Keratinocyte (primary cell): Measurements from ENCODE around the gene UBL7. TPM values are rescaled to one million over a fixed set of nuclear protein-coding genes. Genes with fewer than 3 reads are reported as not detected.

Experiments used
- DNase-seq: peaks from one replicate; pipeline ENCODE4 v3.0.0-alpha.2; 2011; ENCODE audit warnings: low read depth, missing footprints, low spot score
- FAIRE-seq: peaks from 2 replicates; lab custom pipeline; 2011; peaks lifted over from hg19 to GRCh38; lab: Jason Lieb, UNC
- H2AFZ ChIP-seq: 2 replicates; pipeline ENCODE4 v1.6.0; 2012; ENCODE audit warnings: low read length, control low read depth, inconsistent platforms; ENCODE audit not compliant: control insufficient read depth
- H3K27ac ChIP-seq: 2 replicates; pipeline ENCODE4 v1.5.1; 2011; ENCODE audit warnings: low read length; ENCODE audit not compliant: control insufficient read depth, insufficient read depth
- H3K27me3 ChIP-seq: 3 replicates; pipeline ENCODE4 v1.6.0; 2011; ENCODE audit warnings: low read length; ENCODE audit not compliant: control insufficient read depth, insufficient read depth; ENCODE audit errors: extremely low read depth
- H3K36me3 ChIP-seq, 2 experiments: 2 replicates in 1 of 2; 3 replicates in 1 of 2; pipeline ENCODE4 v1.5.1; 2011; ENCODE audit warnings: low read length in 2 of 2, mild to moderate bottlenecking in 1 of 2; ENCODE audit not compliant: control insufficient read depth in 2 of 2, insufficient read depth in 2 of 2; ENCODE audit errors: extremely low read depth in 1 of 2
- H3K4me1 ChIP-seq: 3 replicates; pipeline ENCODE4 v1.5.1; 2011; ENCODE audit warnings: low read length; ENCODE audit not compliant: control insufficient read depth, insufficient read depth; ENCODE audit errors: extremely low read depth
- H3K4me2 ChIP-seq: 3 replicates; pipeline ENCODE4 v1.6.0; 2011; ENCODE audit warnings: low read depth, low read length; ENCODE audit not compliant: control insufficient read depth, insufficient read depth; ENCODE audit errors: extremely low read depth
- H3K4me3 ChIP-seq, 3 experiments: fragments of 200-600 bp in 1 of 3; sonication (generic) in 1 of 3; 2 replicates in 2 of 3; 3 replicates in 1 of 3; pipeline ENCODE4 v1.5.1; 2011 to 2016; ENCODE audit warnings: low read length in 3 of 3, mild to moderate bottlenecking in 3 of 3, control low read depth in 2 of 3, inconsistent platforms in 1 of 3, low read depth in 1 of 3, mixed read lengths in 1 of 3, mixed run types in 1 of 3, moderate library complexity in 1 of 3; ENCODE audit not compliant: control insufficient read depth in 2 of 3, insufficient read depth in 2 of 3; ENCODE audit errors: extremely low read depth in 1 of 3
- H3K79me2 ChIP-seq: 2 replicates; pipeline ENCODE4 v1.6.0; 2012; ENCODE audit warnings: low read length; ENCODE audit not compliant: control insufficient read depth, insufficient read depth
- H3K9ac ChIP-seq: 3 replicates; pipeline ENCODE4 v1.6.0; 2011; ENCODE audit warnings: low read length; ENCODE audit not compliant: control insufficient read depth, insufficient read depth; ENCODE audit errors: extremely low read depth
- H3K9me1 ChIP-seq: 3 replicates; pipeline ENCODE4 v1.6.0; 2011; ENCODE audit warnings: low read length; ENCODE audit not compliant: control insufficient read depth, insufficient read depth; ENCODE audit errors: extremely low read depth
- H3K9me3 ChIP-seq: 2 replicates; pipeline ENCODE4 v1.5.1; 2012; ENCODE audit warnings: low read depth, low read length; ENCODE audit not compliant: control insufficient read depth
- H4K20me1 ChIP-seq: 3 replicates; pipeline ENCODE4 v1.6.0; 2011; ENCODE audit warnings: low read length; ENCODE audit not compliant: control insufficient read depth, insufficient read depth; ENCODE audit errors: extremely low read depth
- EZH2 ChIP-seq: IDR thresholded peaks from one replicate; pipeline ENCODE4 v1.6.1; 2012; ENCODE audit warnings: inconsistent platforms, mild to moderate bottlenecking, low read length, moderate library complexity
- dilution Hi-C: fragments of 300-500 bp; cut with MboI; formaldehyde crosslinking; loops from one replicate; pipeline ENCODE4 v1.7.0; 2020; ENCODE audit warnings: low sequenced_read_pairs; ENCODE audit not compliant: extremely low pct_ligation_motif_present
- polyA plus RNA-seq, 5 experiments: library from polyadenylated mRNA; depleted of rRNA in 3 of 5; stranded (reverse) in 3 of 5; stranded (forward) in 1 of 5; unstranded in 1 of 5; fragments of >200 nt; gene quantifications; 1 replicate in 1 of 5; 2 replicates in 3 of 5; 3 replicates in 1 of 5; pipeline versions ENCODE4 v1.2.1 to v1.2.3, GENCODE V29; 2011 to 2012; ENCODE audit warnings: missing spikeins in 2 of 5, low read depth in 1 of 5, low replicate concordance in 1 of 5
- TF ChIP-seq, protein P1 (sequence below), 3 experiments: IDR thresholded peaks in 1 of 3; conservative IDR thresholded peaks in 1 of 3; optimal IDR thresholded peaks in 1 of 3; 2 replicates in 2 of 3; 3 replicates in 1 of 3; pipeline versions ENCODE3 to v1.5.1; 2011; ENCODE audit warnings: low read length in 3 of 3, mild to moderate bottlenecking in 3 of 3, moderate library complexity in 2 of 3, control low read depth in 1 of 3, inconsistent platforms in 1 of 3; ENCODE audit not compliant: insufficient read depth in 2 of 3; ENCODE audit errors: extremely low read depth in 1 of 3

UBL7 gene
- polyA plus RNA-seq, 1 donor (not counting 4 experiments of a cell fraction or from before 2014, with no cell fraction given): 45.8 TPM

GRCh38 chr15:74428970-74429780, 31.8 kb downstream of the UBL7 start:
- H3K4me3 ChIP-seq: no peak overlapping the region
- H2AFZ ChIP-seq: no peak overlapping the region
- H3K9ac ChIP-seq: no peak overlapping the region
- dilution Hi-C loops: no loop called here
- TF ChIP-seq, protein P1, sequence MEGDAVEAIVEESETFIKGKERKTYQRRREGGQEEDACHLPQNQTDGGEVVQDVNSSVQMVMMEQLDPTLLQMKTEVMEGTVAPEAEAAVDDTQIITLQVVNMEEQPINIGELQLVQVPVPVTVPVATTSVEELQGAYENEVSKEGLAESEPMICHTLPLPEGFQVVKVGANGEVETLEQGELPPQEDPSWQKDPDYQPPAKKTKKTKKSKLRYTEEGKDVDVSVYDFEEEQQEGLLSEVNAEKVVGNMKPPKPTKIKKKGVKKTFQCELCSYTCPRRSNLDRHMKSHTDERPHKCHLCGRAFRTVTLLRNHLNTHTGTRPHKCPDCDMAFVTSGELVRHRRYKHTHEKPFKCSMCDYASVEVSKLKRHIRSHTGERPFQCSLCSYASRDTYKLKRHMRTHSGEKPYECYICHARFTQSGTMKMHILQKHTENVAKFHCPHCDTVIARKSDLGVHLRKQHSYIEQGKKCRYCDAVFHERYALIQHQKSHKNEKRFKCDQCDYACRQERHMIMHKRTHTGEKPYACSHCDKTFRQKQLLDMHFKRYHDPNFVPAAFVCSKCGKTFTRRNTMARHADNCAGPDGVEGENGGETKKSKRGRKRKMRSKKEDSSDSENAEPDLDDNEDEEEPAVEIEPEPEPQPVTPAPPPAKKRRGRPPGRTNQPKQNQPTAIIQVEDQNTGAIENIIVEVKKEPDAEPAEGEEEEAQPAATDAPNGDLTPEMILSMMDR (optimal IDR thresholded peaks at IDR 0.05 in 1 of 3, IDR thresholded peaks at IDR 0.05 in 1 of 3, conservative IDR thresholded peaks at IDR 0.05 in 1 of 3; ENCODE audit: extremely low read depth in 1 of 3, insufficient read depth in 2 of 3, low read length in 3 of 3): no peak
- no peak for TF ChIP-seq EZH2
- peaks cover 22% of the 10 kb centered on the region for H4K20me1 ChIP-seq
- H3K9me3 ChIP-seq: no peaks in the 10 kb centered on the region
- no peaks in the 10 kb centered on the region for H3K27me3 ChIP-seq
- peaks cover 51% of the 10 kb centered on the region for H3K4me1 ChIP-seq
- peaks cover 13% of the 10 kb centered on the region for H3K9me1 ChIP-seq
- H3K79me2 ChIP-seq: peaks cover 98% of the 10 kb centered on the region
- no peak overlapping the region for H3K4me2 ChIP-seq
- DNase-seq (no peak), FAIRE-seq (no peak)
- H3K36me3 ChIP-seq: peaks cover 3 to 32% of the 10 kb centered on the region in 2 experiments
- H3K27ac ChIP-seq: no peak overlapping the region

DNA sequence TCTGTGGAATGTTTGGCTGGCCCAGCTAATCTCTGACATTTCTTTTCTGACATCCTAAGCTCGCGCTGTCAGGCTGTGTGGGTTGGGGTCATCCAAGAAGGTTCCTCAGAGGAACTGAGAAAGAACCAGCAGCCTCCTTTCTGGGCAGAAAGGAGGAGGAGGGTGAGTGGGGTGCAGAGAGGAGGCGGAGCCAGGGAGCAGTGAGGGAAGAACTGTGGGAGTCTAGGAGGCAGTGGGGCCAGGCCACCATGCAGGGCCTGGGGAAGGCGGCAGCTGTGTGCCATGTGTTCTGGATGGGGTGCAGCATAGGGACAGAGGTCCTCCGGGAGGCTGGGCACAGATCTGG, 32.5 kb downstream of the UBL7 start:
- dilution Hi-C loops: no loop called here
- no peak overlapping the region for H3K27ac ChIP-seq
- H3K9ac ChIP-seq: no peak overlapping the region
- H3K4me2 ChIP-seq: no peak overlapping the region
- H3K4me3 ChIP-seq: no peak overlapping the region
- no peak overlapping the region for H2AFZ ChIP-seq
- no peak for FAIRE-seq
- peaks cover 55% of the 10 kb centered on the region for H3K4me1 ChIP-seq
- H3K79me2 ChIP-seq: peaks cover 100% of the 10 kb centered on the region
- H3K36me3 ChIP-seq: peaks cover 3 to 32% of the 10 kb centered on the region in 2 experiments
- H3K9me3 ChIP-seq: no peaks in the 10 kb centered on the region
- H3K27me3 ChIP-seq: no peaks in the 10 kb centered on the region
- DNase-seq: no peak
- H3K9me1 ChIP-seq: peaks cover 13% of the 10 kb centered on the region
- TF ChIP-seq, protein P1 (optimal IDR thresholded peaks at IDR 0.05 in 1 of 3, IDR thresholded peaks at IDR 0.05 in 1 of 3, conservative IDR thresholded peaks at IDR 0.05 in 1 of 3; ENCODE audit: extremely low read depth in 1 of 3, insufficient read depth in 2 of 3, low read length in 3 of 3): no peak
- TF ChIP-seq EZH2: no peak
- peaks cover 22% of the 10 kb centered on the region for H4K20me1 ChIP-seq
